Activated CD8-positive, alpha-beta memory T cell treated with anti-CD3 and anti-CD28 coated beads, Interleukin-2, amount 50 U/mL, for 24 hours (primary cell): ENCODE results near the gene HMCN2.

Source experiments
- DNase-seq: peaks from one replicate; pipeline ENCODE4 v3.0.0-alpha.2; 2020; ENCODE audit errors: extremely low read depth

HMCN2 gene

DNA sequence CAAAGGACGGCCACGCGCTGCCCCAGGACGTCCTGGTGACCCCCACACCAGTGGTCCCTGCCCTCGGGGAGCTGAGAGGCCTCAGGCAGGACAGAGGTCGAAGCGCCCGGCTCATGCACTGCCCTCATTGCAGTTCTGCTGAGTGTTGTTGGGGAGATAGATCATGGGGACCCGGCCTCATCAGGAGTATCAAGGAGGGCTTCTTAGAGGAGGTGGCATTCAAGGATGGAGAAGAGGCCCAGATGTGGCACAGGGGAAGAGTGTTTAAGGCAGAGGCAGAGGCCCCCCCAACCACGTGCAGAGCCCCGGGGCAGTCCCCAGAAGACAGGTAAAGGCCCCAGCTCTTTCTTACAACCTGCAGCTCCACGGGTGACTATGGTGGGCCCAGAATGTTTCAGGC lies 205.4 kb downstream of the HMCN2 start:
- no peak for DNase-seq

DNA sequence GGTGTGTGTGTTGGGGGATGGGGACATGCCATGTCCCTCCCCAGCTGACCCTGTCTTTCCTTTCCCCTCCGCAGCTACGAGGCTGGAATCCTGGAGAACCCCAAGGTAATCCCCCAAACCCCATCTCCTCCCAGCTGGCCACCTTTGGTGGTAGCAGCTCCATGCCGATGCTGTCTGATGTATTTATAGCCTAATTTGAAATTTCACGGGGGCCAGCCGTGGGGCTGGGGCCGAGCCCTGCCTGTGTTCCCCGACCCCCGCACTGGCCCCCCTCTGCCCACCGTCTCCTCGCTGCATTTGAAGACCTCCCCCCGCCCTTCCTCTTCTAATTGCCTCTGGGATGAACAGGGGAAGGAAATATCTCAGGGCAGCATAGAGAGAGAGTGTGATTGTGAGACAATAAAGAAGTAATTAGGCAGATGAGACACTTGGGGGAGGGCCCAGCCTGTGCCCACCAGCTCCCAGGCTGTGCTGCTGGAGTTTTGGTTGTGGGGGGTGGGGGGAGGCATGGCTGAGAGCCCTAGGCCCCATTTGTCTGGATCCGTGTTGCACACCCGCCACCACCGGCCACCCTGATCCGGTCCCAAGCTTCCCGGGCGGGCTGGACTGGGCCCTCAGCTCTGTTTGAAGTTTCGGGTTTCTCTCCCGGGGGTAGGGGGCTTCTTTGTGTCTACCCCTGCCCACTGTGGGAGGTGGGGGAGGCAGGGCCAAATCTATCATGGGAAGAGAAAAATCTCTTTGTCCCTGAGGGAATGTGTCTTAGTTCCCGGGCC lies 206.0 kb downstream of the HMCN2 start:
- DNase-seq: no peak

- no peak for DNase-seq
Measured at GRCh38 chr9:130472184-130472705, 206.7 kb downstream of the HMCN2 start.

- no peak for DNase-seq
Measured at GRCh38 chr9:130473009-130473408, 207.4 kb downstream of the HMCN2 start.

- no peak for DNase-seq
Measured at GRCh38 chr9:130473566-130473965, 208.0 kb downstream of the HMCN2 start.

DNA sequence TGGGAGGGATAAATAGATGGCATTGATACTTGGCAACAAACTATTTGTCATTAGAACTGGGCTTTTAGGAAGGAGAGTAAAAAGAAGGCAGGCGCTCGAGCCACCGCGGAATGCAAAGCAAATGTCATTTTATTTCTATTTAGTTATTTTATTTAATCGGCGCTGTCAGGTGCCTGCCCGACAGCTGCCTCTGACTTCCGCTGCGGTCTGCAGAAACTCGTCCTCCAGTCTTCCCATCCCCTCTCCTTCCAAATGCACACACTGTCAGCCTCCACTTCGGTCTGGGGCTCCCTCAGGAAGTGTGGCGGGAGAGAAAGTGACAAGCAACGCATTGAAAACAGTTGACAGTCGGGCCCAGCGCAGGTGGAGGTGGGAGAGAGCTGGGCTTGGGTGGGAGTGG lies 208.5 kb downstream of the HMCN2 start:
- no peak for DNase-seq

- no peak for DNase-seq
Measured at GRCh38 chr9:130476151-130476730, 210.7 kb downstream of the HMCN2 start.

DNA sequence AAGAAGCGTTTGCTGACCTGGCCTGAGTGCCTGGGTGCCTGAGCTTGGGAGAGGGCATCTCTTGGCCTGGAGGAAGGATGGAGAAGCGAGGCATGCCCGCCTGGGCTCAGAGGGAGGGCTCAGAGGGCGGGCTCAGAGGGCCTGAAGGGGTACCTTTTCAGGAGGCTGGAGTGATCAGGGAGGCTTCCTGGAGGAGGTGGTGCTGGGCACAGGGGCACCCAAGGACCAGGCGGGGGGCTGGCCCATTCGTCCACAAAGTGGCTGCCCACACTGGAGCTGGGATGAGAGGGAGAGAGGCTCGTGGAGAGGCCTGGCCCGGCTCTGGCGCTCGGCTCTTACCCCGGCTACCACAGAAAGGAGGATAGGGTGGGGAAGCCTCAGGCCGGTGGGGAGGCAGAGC lies 212.0 kb downstream of the HMCN2 start:
- no peak for DNase-seq

DNA sequence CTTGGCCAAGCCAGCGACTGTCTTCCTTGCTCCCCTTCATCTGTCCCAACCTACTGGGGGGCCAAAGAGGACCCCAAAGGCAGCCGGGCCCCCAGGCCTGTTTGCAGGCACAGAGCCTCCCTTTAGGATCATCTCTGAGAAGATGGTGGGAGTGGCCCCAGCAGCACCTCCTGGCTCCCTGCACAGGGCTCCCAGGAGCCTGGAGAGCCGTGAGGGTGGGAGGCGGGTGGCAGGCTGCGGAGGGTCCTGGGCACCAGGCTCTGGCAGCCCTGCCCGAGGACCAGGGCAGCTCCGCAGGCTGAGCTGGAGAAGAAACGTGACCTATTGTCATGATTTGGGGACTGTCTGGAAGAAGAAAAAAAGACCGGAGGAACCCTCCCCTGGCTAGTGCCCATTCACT lies 212.6 kb downstream of the HMCN2 start:
- no peak for DNase-seq

DNA sequence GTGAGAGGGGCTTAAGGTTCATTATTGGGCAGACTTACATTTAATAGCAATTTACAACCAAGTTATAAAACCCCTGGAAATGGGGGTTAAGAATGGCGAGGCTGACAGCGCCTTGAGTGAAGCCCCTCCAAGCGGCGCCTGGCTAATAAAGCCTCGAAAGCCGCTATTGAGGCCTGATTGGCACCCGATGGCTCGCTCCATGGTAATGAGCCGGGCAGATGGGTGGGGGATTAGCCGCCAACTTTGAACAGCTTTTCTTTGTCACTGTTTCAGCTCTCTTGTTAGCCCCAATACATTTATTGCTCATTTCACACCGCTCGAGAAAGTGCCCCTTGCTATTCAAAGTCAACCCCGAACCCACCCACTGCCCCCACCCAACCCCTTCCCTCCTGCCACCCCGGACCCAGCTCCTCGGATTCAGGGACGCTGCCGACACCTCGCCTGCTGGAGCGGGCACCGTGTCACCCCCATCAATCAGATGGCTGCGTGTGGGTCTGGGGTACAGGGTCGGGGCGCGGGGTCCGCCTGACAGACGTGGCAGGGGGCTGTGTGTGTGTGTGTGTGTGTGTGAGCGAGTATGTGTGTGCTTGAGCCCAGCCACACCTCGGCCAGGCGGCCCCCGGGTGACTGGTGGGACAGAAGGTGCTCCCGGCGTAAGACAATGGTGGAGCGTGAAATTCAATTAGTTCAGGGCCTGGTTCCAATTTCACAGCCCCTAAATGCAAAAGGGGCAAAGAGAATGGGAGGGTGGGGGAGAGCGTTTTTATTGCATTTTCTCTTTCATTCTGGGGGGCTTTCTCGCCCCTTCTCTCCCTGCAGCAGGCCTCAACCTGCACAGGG lies 213.4 kb downstream of the HMCN2 start:
- no peak for DNase-seq

GRCh38 chr9:130479587-130479986 lies 214.0 kb downstream of the HMCN2 start:
- no peak for DNase-seq

DNA sequence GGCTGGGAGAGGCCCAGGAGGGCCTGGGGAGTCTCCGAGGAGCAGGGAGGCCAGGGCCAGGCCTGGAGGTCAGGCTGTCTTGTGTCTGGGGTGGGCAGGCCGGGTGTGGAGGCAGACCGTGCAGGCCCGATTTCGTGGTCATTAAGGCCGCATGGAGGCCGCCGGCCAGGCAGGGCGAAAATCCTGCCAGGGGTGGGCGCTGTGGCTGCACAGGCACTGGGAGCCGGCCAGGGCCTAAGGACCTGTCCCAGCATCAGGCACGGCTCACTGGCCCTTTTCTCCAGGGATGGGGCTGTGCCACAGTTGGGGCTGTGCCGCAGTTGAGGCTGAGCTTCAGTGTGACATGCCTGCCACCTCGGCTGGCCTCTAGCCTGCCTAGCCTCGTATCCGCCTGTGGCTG lies 215.1 kb downstream of the HMCN2 start:
- DNase-seq: no peak

- no peak for DNase-seq
Measured at GRCh38 chr9:130482463-130482862, 216.9 kb downstream of the HMCN2 start.

- DNase-seq: no peak
Measured at GRCh38 chr9:130483371-130483971, 217.9 kb downstream of the HMCN2 start.
